Adrenal gland (tissue), 12 donors: Measurements from ENCODE around the gene KCNT1. TPM values are rescaled to one million over a fixed set of nuclear protein-coding genes. Genes with fewer than 3 reads are reported as not detected.
A peak's percentile ranks its signal among the peaks of the same experiment; 100 is the strongest.

Source experiments
- DNase-seq, 7 donors: peaks; one replicate each; pipeline ENCODE4 v3.0.0-alpha.2; 2019 to 2020
- H3K27ac ChIP-seq, 5 donors: fragments of 200-600 bp; sonication (generic) in 4 of 5; 1 replicate in 3 of 5; 2 replicates in 2 of 5; pipeline versions ENCODE4 v1.5.1 to v1.8.0; 2016 to 2020; ENCODE audit warnings: mild to moderate bottlenecking in 1 of 5
- H3K27me3 ChIP-seq: fragments of 200-600 bp; 2 replicates; pipeline ENCODE4 v1.8.0; 2021
- H3K36me3 ChIP-seq, 2 donors: fragments of 200-600 bp; replicated peaks in 1 of 2; 1 replicate in 1 of 2; 2 replicates in 1 of 2; pipeline versions ENCODE4 v1.5.1 to v1.8.0; 2018 to 2022
- H3K4me1 ChIP-seq, 2 donors: fragments of 200-600 bp; replicated peaks in 1 of 2; 1 replicate in 1 of 2; 2 replicates in 1 of 2; pipeline versions ENCODE4 v1.5.1 to v1.8.0; 2018 to 2021
- H3K4me3 ChIP-seq, 4 donors: fragments of 200-600 bp; sonication (generic) in 3 of 4; one replicate each; pipeline ENCODE4 v1.5.1; 2016 to 2018
- H3K9me3 ChIP-seq, 3 donors: fragments of 200-600 bp; sonication (generic) in 1 of 3; replicated peaks in 1 of 3; 1 replicate in 2 of 3; 2 replicates in 1 of 3; pipeline versions ENCODE4 v1.5.1 to v1.8.0; 2016 to 2021
- CTCF ChIP-seq, 6 experiments: fragments of 450-650 bp in 4 of 6; fragments of 200-600 bp in 2 of 6; sonication (generic) in 1 of 6; IDR thresholded peaks; 1 replicate in 5 of 6; 2 replicates in 1 of 6; pipeline versions ENCODE4 v1.5.1 to v1.8.0; 2016 to 2021; ENCODE audit warnings: antibody characterized with exemption in 6 of 6, mild to moderate bottlenecking in 2 of 6, moderate library complexity in 1 of 6
- POLR2A ChIP-seq, 2 donors: fragments of 450-650 bp; IDR thresholded peaks; one replicate each; pipeline ENCODE4 v1.6.1; 2017; ENCODE audit warnings: antibody characterized with exemption in 2 of 2, mild to moderate bottlenecking in 2 of 2, moderate library complexity in 1 of 2
- WGBS, 4 donors: extraction: QIAGEN DNeasy Blood & Tissue Kit in 2 of 4; methylation state at CpG; one replicate each; pipeline versions ENCODE4 v1.1.5 to v1.1.7; 2013 to 2017; 5-methylcytosine and 5-hydroxymethylcytosine counted together
- intact Hi-C, 2 donors: fragments of 100-400 bp; cut with DNase I; formaldehyde crosslinking; loops; one replicate each; pipeline versions ENCODE4 v1.14.1 to v1.15.0; 2022 to 2023
- polyA plus RNA-seq, 3 donors: library from polyadenylated mRNA; stranded (reverse); fragments of 200-250 nt in 2 of 3; fragments of 350-450 nt in 1 of 3; fragmentation: Illumina TruSeq in 1 of 3; extraction: RNeasy Lipid Tissue Mini Kit (QIAGEN cat#74804) in 1 of 3; gene quantifications; one replicate each; pipeline ENCODE4 v1.2.3, GENCODE V29; 2013 to 2014
- total RNA-seq, 9 donors: library from RNA; depleted of rRNA in 4 of 9; stranded (reverse); fragments of >200 nt in 4 of 9; fragments of 120-200 nt in 1 of 9; fragmentation: NEBNext Ultra II Directional in 1 of 9; extraction: Animal tissue kit (Norgen Biotek cat#: 25700) in 1 of 9; gene quantifications; one replicate each; pipeline versions ENCODE4 v1.1.0 to v1.2.4, GENCODE V29; 2013 to 2023
- donor health status: healthy with polysubstance abuse.
- donor health status: Bipolar disorder and iron deficiency.
- donor health status: DM: yes; HTN: yes; CAD: no.
- donor health status: DM: no; HTN: no; CAD: no.
- donor health status: DM: no; HTN: no; CAD: no.
- donor health status: DM: yes; HTN: yes; CAD: no.

Gene KCNT1
- total and polyA plus RNA-seq, 12 donors = 0.05 to 2.4 (median 0.24) TPM; not detected in 6

- Histone ChIP-seq H3K4me1 (no peaks in the 10 kb centered on the region), H3K27ac (no peak overlapping the region), H3K9me3 (no peaks in the 10 kb centered on the region), H3K4me3 (no peak overlapping the region), H3K36me3 (no peaks in the 10 kb centered on the region), H3K27me3 (no peaks in the 10 kb centered on the region)
- intact Hi-C loops = no loop called here
- no peak for TF ChIP-seq POLR2A (IDR thresholded peaks at IDR 0.05)
- TF ChIP-seq CTCF (IDR thresholded peaks at IDR 0.05) = no peak
- DNase-seq = no peak
- 85 to 93% (median 90%) methylated on average over 22 of the region's 22 CpGs for WGBS, 4 donors
These were observed 41.6 kb upstream of the KCNT1 start for GRCh38 chr9:135660407-135660806.

- Histone ChIP-seq H3K27ac (no peak overlapping the region), H3K4me1 (no peaks in the 10 kb centered on the region), H3K4me3 (no peak overlapping the region), H3K9me3 (no peaks in the 10 kb centered on the region), H3K27me3 (no peaks in the 10 kb centered on the region), H3K36me3 (no peaks in the 10 kb centered on the region)
- WGBS, 4 donors = 61 to 76% (median 70%) methylated on average over 18 to 19 of the region's 19 CpGs
- DNase-seq = no peak
- TF ChIP-seq POLR2A (IDR thresholded peaks at IDR 0.05) (no peak), CTCF (IDR thresholded peaks at IDR 0.05) (no peak)
- intact Hi-C loops = no loop called here
These were observed 40.0 kb upstream of the KCNT1 start for GRCh38 chr9:135661816-135662560.

- H3K27ac ChIP-seq = no peak within 1 kb of the TSS
- intact Hi-C loops = no loop called here
- no peaks in the 10 kb centered on the region for H3K9me3 ChIP-seq
- peak in 1 of 7 donors; percentile 4 for DNase-seq
- 37 to 62% (median 56%) methylated on average over 13 to 25 of the region's 25 CpGs for WGBS, 4 donors
- TF ChIP-seq CTCF (IDR thresholded peaks at IDR 0.05) (no peak), POLR2A (IDR thresholded peaks at IDR 0.05) (no peak)
- H3K4me3 ChIP-seq = no peak within 1 kb of the TSS
- H3K4me1 ChIP-seq = no peaks in the 10 kb centered on the region
- no peaks in the 10 kb centered on the region for H3K36me3 ChIP-seq
- no peaks in the 10 kb centered on the region for H3K27me3 ChIP-seq
These were observed 39.1 kb upstream of the KCNT1 start, which contains the start of gene LCN9 for GRCh38 chr9:135662758-135663450. Gene LCN9 (plus strand): TSS chr9:135663309. CDS start chr9:135663322, 13 bp downstream.

GRCh38 chr9:135663451-135663770 lies 38.6 kb upstream of the KCNT1 start:
- no peak for TF ChIP-seq POLR2A (IDR thresholded peaks at IDR 0.05)
- TF ChIP-seq CTCF (IDR thresholded peaks at IDR 0.05) = no peak
- H3K36me3 ChIP-seq = no peaks in the 10 kb centered on the region
- H3K27me3 ChIP-seq = no peaks in the 10 kb centered on the region
- intact Hi-C loops = no loop called here
- no peak overlapping the region for H3K4me3 ChIP-seq
- no peak for DNase-seq
- WGBS, 4 donors = 33 to 69% (median 65%) methylated on average over 3 of the region's 3 CpGs
- no peak overlapping the region for H3K27ac ChIP-seq
- H3K9me3 ChIP-seq = no peaks in the 10 kb centered on the region
- H3K4me1 ChIP-seq = no peaks in the 10 kb centered on the region
